ENCODE measurements around the gene DNAJC16. TPM values are rescaled to one million over a fixed set of nuclear protein-coding genes. Genes with fewer than 3 reads are reported as not detected.

DNAJC16 gene
- total and polyA plus RNA-seq, 2 of the 13 experiments (the other 11 are each of a cell fraction or from before 2014, with no cell fraction given): 11.4 to 15.4 TPM

GRCh38 chr1:15524283-15525049, 2.2 kb upstream of the DNAJC16 start (continued):
- peak; percentile 81 for TF ChIP-seq ZHX2 (IDR thresholded peaks at IDR 0.05; ENCODE audit: low read depth)
- no peak for TF ChIP-seq ZHX2 (CRISPR knock-in tag; IDR thresholded peaks at IDR 0.05; ENCODE audit: borderline replicate concordance)
- peak; percentile 37; the same call in 1 of the 2 replicates for TF ChIP-seq BHLHE40 (IDR thresholded peaks at IDR 0.05; ENCODE audit: low read length)
- no peak for TF ChIP-seq ZNF354B (CRISPR knock-in tag; IDR thresholded peaks at IDR 0.05)
- no peak for TF ChIP-seq JARID2 (CRISPR knock-in tag; IDR thresholded peaks at IDR 0.05; ENCODE audit: insufficient replicate concordance)
- TF ChIP-seq KMT2A (CRISPR knock-in tag; IDR thresholded peaks at IDR 0.05): no peak
- TF ChIP-seq WIZ (CRISPR knock-in tag; IDR thresholded peaks at IDR 0.05): no peak
- no peak for TF ChIP-seq ZSCAN21 (CRISPR knock-in tag; IDR thresholded peaks at IDR 0.05; ENCODE audit: borderline replicate concordance)
- TF ChIP-seq NKX3-1 (CRISPR knock-in tag; IDR thresholded peaks at IDR 0.05): no peak
- TF ChIP-seq RFX3 (CRISPR knock-in tag; IDR thresholded peaks at IDR 0.05): no peak
- TF ChIP-seq ZNF230 (CRISPR knock-in tag; IDR thresholded peaks at IDR 0.05): no peak
- no peak for TF ChIP-seq ZNF644 (CRISPR knock-in tag; IDR thresholded peaks at IDR 0.05; ENCODE audit: low read depth)
- TF ChIP-seq ELF1 (CRISPR knock-in tag; IDR thresholded peaks at IDR 0.05): no peak
- no peak for TF ChIP-seq DDIT3 (CRISPR knock-in tag; IDR thresholded peaks at IDR 0.05)
- TF ChIP-seq ZNF766 (CRISPR knock-in tag; IDR thresholded peaks at IDR 0.05; ENCODE audit: borderline replicate concordance): no peak
- peak; percentile 68 for TF ChIP-seq RBFOX2 (IDR thresholded peaks at IDR 0.05; ENCODE audit: low read depth, low read length)
- TF ChIP-seq SP5 (CRISPR knock-in tag; IDR thresholded peaks at IDR 0.05; ENCODE audit: borderline replicate concordance, low read depth): peak; percentile 78
- no peak for TF ChIP-seq SIX4 (CRISPR knock-in tag; IDR thresholded peaks at IDR 0.05)
- TF ChIP-seq ZNF333 (CRISPR knock-in tag; IDR thresholded peaks at IDR 0.05; ENCODE audit: borderline replicate concordance): no peak
- no peak for TF ChIP-seq PITX1 (CRISPR knock-in tag; IDR thresholded peaks at IDR 0.05)
- no peak for TF ChIP-seq ZNF557 (CRISPR knock-in tag; IDR thresholded peaks at IDR 0.05)
- TF ChIP-seq PATZ1 (CRISPR knock-in tag; IDR thresholded peaks at IDR 0.05): peak; percentile 73
- TF ChIP-seq SMARCE1 (IDR thresholded peaks at IDR 0.05; ENCODE audit: borderline replicate concordance): no peak
- TF ChIP-seq TRIM24 (CRISPR knock-in tag; IDR thresholded peaks at IDR 0.05): no peak
- TF ChIP-seq ZNF546 (CRISPR knock-in tag; conservative IDR thresholded peaks at IDR 0.05): no peak

Measured in HepG2 (cell line).